Ramos (cell line): ENCODE data around the gene TMEM259.

ENCODE experiments used
- in situ Hi-C: fragments of 300-500 bp; cut with MboI; formaldehyde crosslinking; loops from one replicate; pipeline ENCODE4 v1.14.3; 2022; ENCODE audit warnings: low sequenced_read_pairs; ENCODE audit not compliant: unreplicated experiment

Gene TMEM259

GRCh38 chr19:966485-967088, 54.3 kb downstream of the TMEM259 start:
- in situ Hi-C loops = no loop called here

GRCh38 chr19:964761-965694, 55.9 kb downstream of the TMEM259 start:
- in situ Hi-C loops = no loop called here

- in situ Hi-C loops = no loop called here
These were observed 56.8 kb downstream of the TMEM259 start for GRCh38 chr19:964116-964520.

GRCh38 chr19:963486-963951, 57.4 kb downstream of the TMEM259 start:
- in situ Hi-C loops = no loop called here

- in situ Hi-C loops = no loop called here
These were observed 58.1 kb downstream of the TMEM259 start for GRCh38 chr19:962683-963400.

GRCh38 chr19:961866-962620, 58.9 kb downstream of the TMEM259 start:
- in situ Hi-C loops = no loop called here

- in situ Hi-C loops = no loop called here
These were observed 60.4 kb downstream of the TMEM259 start for GRCh38 chr19:960601-960938.

GRCh38 chr19:960020-960419, 60.9 kb downstream of the TMEM259 start:
- in situ Hi-C loops = no loop called here
